NCI-H2081 treated with DMSO at 0.1 percent for 48 hours (cell line): Measurements from ENCODE around the gene CDHR1.
"Not testable (repeated sequence)": the region's sequence is repeated elsewhere in the genome, so short reads cannot be mapped to it uniquely, and the experiment has no call there.

Experiments used
- DNase-seq: peaks from one replicate; lab custom pipeline; 2025; lab: John Stamatoyannopoulos, UW

Gene CDHR1

DNA sequence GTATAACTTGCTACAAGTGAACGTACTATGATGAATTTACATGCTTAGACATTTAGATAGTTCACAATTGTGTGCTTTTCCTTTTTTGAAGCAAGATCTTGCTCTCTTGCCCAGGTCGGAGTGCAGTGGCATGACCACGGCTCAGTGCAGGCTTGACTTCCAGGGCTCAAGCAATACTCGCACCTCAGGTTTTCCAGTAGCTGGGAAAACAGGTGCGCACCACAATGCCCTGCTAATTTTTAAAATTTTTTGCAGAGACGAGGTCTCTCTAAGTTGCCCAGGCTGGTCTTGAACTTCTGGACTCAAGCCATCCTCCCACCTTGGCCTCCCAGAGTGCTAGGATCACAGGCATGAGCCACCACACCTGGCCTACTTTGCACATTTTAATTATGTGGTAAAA, 18.9 kb upstream of the CDHR1 start:
- no peak for DNase-seq

DNA sequence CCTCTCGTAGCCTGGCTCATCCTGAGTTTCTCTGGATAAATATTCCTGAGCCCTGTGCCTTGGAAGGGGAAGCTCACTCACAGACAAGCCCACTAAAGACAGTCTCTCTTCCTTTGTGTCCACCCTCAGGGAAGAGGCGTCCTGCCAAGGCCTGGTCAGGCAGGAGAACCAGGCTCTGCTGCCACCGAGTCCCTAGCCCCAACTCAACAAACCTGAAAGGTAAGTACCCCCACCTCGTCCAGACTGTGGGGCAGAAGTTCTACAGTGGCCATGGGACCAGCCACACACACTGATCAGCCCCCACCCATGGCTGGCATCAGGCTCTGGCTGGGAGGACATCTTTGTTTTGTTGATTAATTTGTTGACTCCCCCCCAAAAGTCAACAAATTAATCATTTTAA, 18.0 kb upstream of the CDHR1 start:
- no peak for DNase-seq

DNA sequence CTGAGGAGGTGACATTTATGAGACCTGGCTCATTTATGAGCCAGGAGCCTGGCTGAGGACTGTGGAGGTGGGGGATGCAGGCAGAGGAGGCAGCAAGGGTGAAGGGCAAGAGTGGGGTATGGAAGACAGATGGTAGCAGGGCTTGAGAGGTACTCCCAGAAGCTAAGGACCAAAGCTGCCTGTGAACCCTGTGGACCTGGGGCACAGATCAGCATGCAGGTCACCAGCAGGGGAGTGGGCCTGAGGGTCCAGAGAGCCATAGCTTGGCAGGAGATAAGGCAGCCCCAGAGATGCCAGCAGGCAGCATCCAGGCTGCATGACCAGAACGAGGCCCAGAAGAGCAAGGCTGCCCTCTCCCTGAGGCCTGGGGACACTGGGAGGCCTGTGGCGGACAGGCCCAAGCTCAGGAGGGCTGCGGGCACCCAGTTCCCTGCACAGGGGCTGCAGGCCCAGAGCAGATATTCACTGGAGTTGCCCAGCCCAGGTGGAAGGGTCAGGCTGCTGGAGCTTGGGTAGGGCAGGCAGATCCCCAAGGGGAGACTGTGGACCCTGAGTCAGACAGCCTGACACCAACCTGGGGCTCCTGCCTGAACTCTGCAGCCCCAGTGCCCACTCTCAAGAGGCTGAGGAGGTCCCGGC, 17.4 kb upstream of the CDHR1 start:
- no peak for DNase-seq

DNA sequence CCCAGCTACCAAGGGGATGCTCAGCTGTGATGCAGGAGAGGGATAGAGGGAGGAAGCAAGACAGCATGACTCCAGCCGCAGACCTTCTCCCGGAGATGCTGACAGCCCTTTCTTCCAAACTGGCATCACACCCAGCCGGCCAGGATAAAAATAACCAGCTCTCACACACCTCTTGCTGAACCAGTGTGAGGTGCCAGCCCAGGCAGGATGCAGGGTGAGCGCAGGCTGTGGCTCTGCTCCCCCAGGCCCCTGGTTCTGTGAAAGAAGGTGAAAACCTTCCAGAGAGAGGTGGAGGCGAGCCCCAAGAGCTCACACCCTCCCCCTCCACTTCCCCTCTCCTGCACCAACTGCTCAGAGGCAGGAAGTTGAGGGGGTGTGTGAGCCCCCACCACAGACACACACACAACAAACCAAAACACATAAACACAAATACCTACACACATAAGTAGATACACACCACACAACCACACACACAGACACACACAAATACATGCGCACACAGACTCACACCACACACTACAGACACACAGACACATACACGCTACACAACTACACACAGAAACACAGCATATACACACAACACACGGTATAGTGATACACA, 16.7 kb upstream of the CDHR1 start:
- no peak for DNase-seq

DNA sequence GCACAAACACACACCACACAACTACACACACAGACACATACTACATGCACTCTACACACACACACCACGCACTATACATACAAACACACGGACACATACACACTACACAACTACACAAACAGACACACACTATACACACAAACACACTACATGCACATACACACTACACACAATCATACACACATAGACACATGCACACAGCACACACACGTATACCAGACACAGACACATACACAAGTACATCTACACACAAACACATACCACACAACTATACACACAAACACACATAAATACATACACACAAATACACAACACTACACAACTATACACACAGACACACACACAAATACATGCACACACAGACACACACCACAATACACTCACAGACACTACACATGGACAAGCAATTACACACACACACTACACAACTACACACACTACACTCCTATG, 16.2 kb upstream of the CDHR1 start:
- DNase-seq: no peak

DNA sequence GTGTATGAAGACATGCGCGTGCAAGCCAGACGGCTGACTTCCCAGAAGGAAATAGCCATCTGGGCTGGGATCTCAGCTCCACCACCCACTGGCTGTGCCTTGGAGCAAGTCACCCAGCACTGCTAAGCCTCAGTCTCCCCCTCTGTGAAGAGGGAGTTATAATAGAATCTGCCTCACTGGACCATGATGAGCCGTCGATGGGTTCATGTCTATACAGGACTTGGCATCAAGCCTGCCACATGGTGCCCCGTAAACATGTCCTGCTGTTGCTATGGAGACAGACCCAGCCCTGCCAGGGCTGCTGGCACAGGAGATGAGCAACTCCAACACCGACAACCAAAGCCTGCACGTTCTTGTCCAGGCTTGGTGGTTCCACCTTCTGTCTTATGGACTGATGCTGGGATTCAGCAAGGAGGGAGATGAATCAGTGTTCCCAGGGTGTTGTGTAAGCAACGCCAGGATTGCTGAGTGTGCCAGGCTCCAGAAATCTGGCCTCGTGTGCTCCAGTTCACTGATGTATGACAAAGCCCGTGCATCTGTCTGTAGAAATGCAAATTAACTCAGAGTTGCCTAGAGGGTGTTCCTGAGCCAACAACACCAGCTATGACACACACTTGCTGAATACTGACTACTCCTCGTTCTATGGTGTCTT, 15.2 kb upstream of the CDHR1 start:
- no peak for DNase-seq

DNA sequence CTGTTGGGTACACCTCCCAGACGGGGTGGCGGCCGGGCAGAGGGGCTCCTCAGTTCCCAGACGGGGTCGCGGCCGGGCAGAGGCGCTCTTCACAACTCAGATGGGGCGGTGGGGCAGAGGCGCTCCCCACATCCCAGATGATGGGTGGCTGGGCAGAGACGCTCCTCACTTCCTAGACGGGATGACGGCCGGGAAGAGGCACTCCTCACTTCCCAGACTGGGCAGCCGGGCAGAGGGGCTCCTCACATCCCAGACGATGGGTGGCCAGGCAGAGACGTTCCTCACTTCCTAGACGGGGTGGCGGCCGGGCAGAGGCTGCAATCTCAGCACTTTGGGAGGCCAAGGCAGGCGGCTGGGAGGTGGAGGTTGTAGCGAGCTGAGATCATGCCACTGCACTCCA, 14.0 kb upstream of the CDHR1 start:
- DNase-seq: not testable (repeated sequence)

DNA sequence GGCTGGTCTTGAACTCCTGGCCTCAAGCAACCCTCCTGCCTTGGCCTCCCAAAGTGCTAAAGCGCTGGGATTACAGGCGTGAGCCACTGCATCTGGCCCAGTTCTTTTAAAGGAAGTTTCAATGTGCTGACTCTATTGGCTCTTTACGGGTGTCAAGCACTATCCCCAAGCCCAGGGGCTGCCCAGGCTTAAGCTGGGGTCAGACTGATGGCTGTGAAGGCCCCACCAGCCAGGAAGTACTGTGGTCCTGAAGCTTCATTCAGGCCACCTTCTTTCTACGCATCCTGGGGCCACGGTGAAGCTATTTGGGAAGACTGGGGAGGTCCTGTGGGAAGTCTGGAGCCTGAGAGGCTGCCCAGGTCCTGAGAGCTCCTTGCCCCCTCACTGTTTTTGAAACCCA, 12.7 kb upstream of the CDHR1 start:
- no peak for DNase-seq

DNA sequence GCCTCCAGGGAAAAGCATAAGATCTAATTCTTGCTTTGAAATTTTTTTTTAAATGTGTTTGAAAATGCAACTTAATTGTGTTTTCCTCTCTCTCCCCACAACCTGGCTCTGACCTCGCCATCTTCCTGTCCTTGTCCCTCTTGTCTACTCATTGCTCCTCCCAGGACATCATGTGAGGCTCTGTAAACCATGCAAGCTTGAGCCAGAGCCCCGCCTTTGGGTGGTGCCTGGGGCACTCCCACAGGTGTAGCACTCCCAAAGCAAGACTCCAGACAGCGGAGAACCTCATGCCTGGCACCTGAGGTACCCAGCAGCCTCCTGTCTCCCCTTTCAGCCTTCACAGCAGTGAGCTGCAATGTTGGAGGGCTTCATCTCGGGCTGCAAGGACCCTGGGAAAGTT, 9.8 kb upstream of the CDHR1 start:
- no peak for DNase-seq

DNA sequence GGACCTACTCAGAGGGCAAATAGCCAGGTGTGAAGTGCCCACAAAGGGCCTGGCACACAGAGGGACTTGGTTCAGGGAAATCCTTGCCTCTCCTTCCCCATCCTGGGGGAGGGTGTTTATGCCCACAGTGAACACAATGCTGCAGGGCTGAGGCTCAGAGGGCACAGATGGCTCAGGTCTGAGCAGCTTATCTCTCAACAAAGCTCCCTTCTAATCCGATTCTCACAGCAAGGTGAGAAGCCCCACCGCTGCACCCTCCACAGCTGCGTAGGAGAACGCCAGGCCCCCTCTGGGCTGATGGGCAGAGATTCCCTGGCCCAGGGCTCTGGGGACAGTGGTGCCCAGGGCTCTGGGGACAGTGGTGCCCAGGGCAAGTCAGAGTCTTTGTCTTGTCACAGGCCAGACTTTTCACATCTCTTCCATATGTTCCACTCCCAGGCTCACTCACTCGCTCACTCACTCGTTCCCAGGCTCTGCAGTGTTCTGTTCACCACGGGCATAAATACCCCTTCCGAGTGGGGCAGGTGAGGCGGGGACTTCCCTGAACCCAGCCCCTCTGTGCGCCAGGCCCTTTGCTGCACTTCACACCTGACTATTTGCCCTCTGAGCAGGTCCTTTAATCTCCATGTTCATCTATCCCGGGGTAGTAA, 8.7 kb upstream of the CDHR1 start:
- DNase-seq: no peak

DNA sequence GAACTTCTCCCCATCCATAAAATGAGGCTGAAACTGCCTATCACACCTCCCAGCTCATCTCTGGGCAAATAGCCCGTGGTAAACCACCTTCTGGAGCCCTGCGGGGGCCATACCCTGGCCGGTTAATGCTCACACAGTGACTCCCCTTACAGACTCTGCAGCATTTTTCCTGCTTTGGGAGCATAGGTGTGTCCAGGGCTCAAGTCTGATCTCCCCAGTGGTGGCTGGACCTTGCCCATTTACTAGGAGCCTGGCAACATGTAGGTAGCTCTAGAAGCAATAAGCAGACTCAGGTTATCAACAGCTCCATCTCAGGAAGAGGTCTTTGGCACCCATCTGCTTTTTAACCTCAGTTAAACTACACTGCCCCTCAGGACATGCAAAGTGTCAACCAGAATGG, 5.5 kb upstream of the CDHR1 start:
- DNase-seq: no peak

DNA sequence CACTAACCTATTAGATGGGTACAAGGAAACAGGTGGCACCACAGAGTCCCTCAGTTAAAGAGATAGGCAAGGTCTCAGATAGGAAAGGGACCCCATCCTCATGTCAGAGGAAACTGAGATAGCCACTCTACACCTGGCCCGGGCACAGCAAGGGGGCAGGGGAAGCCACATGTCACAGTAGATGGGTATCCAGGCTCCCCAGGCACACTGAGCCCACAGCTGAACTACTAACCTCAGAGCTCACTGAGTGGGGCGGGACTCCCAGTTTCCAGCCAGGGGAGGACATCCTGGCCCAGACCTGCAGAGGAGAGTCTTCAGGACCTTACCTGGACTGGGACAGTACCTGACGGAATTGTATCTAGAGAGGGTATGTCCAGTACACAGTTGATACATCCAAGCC, 3.7 kb upstream of the CDHR1 start:
- no peak for DNase-seq

DNA sequence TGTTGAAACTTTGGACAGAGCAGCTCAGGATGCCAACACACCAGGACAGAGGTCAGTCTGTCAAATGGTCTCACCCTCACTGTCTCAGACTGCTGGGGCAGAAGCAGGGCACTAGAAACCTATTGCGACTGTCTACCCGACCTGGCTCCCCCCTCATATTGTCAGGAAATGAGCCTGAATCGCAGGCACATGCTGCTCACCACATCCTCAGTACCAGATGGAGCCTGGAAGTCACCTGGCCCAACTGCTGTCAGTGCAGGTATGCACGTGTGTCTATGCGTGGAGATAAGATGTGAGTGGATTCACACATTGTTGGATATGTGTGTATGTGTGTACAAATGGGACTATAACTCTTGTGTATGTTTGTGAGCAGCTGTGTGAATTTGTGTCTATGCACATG, 3.2 kb upstream of the CDHR1 start:
- no peak for DNase-seq

DNA sequence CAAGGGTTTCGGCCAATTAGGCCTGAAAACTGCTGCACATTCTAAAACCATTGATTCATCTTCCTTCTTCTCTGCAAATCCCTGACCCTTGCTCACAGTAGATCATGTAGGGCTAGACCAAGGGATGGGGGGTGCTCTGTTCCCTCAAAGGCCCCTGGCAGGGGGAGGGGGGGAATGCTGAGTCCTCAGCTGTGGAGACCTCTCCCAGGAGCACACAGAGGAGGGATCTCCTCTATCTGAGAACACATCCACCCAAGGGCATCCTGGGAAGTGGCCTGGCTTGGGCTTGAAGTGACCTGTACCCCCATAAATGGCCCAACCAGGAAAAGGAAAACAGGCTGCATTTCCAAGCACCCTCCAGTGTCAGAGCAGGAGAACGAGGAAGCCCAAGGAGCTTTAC, 1.0 kb upstream of the CDHR1 start:
- no peak for DNase-seq

DNA sequence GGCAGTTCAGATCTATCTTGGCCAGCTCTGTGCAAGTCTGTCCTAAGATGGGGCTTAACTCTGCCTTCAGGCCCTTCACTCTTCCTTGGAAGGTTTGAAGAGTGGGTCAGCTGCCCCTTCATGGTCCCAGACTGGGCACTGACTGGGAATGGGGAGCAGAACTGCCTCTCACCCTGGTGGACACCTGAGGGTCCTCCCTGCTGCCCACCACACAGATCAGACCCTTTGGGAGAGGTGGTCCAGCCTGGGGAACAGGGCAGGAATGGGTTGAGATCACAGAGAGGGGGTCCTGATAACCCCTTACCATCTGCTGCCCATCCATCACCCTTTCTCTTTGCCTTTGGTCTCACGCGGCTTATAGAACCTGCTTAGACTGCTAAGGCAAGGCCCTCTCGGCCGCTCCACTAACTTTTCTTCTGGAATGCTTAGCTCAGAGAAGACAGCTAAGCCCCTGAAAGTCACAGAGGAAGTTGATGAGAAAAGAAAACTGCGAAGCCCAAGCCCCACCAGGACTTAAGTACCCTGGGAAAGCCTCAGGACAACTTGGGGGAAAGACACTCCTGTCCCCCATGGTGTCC, 402 bp upstream of the CDHR1 start:
- no peak for DNase-seq

DNA sequence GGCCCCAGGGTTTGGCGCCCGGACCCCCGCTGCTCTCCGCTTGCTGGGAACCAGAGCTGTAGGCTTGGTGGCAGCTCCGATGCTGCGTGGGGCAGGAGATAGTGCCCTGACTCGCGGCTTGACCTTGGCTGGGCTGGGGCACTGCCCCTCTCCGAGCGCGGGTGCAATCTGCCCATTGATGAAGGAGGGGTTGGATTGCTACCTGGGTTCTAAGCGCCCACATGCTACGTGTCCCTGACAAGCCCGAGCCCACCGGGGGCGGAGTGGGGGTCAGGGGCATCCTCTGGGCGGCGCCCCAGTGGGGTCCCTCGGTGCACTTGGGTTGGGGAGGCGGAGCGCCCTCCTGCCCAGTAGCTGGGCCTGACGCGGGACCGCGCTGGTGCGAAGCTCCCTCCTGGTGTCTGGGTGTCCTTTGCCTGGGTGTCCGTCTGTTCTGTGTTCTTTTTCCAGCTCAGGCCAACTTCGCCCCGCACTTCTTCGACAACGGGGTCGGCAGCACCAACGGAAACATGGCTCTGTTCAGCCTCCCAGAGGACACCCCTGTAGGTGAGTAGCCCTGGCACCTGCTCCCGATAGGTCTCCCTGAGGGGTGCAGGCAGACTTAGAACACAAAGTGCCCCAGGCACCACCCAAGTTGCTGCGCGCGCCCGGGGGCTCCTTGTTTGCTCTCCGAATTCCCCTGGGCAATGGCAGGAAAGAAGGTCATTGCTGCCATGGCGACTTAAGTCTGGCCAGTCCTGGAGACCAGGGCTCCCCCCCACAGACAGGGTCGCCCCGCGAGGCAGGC, 900 bp downstream of the CDHR1 start:
- no peak for DNase-seq

DNA sequence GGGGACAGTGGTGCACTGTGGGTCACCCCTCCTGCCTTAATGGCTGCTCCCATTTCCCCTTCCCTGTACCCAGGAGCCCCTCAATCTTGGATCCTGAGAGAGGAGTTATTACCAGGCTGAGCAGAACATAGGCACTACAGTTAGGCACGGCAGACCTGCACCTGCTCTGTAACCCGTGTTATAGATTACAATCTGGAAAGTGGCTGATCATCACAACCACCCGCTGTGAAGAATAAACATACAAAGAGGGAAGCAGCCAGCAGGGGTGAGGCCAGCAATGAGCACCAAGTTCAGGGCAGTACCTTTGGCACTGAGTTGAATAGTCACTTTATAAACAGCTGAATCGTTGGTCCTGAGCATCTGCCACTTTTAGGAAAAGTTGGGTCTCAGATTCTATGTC, 1.7 kb downstream of the CDHR1 start:
- peak; percentile 17 for DNase-seq

DNA sequence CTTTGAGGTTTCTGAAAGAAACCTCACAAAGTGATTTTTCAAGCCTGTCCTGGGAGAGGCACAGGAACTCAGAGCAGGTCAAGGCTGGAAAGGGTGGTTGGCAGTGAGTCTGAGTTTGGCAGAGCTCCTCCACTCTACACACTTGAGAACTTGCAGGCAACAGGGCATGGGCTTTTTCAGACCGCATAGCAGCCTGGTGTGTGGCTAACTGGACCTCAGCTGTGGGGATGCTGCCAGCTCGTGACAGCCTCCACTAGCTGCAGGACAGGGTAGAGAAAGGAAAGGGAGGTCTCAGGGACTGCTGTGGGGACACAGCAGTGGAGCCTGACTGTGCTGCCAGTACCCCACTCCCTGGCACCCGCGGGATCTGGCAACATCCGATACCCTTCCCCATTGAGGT, 2.6 kb downstream of the CDHR1 start:
- DNase-seq: no peak

DNA sequence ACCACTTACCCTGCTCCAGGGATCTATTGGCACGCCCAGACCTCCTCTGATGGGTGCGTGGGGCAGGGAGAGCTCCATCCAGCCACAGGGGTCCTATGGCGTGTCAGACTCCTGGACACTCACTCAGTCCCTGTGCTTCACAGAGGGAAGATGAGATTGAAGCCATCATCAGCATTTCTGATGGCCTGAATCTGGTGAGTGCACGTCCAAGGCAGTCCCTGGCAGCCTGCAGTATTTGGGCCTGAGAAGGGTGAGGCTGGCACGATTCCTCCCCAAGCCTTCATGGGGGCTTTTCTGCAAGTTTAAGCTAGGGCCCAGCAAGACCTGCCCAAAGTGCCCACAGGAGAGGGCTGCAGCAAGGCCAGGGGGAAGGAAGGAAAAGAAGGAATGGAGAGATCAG, 3.3 kb downstream of the CDHR1 start:
- DNase-seq: no peak

DNA sequence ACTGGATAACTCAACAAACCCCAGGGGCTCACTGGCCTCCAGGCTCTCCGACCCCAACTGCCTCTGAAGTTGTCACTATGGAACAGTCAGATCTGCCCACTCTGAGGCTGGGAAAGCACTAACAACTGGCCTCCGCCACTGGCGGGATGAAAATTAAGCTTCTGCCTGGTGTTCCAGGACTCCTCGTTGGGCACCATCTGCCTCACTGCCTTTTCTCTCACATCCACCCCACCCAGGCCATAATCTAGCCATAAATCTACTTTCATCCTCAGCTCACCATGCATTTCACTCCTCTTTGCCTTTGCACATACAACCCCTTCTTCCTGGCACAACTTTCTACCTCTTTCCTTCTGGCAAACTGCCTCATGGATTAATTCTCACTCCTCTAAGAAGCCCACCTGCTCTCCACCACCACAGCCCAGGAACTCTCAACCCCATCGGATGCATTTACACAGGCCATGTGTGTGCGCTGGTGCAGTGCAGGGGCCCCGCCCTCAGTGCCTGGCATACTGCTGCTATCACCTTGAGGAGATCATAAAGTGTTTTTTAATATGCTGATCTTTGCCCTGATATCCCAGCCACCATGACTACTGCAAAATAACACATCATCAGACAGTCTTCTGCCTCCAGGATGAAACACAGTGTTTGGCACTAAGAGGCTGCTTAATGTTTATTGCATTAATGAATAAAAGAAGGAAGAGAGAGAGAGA, 4.0 kb downstream of the CDHR1 start:
- DNase-seq: no peak

DNA sequence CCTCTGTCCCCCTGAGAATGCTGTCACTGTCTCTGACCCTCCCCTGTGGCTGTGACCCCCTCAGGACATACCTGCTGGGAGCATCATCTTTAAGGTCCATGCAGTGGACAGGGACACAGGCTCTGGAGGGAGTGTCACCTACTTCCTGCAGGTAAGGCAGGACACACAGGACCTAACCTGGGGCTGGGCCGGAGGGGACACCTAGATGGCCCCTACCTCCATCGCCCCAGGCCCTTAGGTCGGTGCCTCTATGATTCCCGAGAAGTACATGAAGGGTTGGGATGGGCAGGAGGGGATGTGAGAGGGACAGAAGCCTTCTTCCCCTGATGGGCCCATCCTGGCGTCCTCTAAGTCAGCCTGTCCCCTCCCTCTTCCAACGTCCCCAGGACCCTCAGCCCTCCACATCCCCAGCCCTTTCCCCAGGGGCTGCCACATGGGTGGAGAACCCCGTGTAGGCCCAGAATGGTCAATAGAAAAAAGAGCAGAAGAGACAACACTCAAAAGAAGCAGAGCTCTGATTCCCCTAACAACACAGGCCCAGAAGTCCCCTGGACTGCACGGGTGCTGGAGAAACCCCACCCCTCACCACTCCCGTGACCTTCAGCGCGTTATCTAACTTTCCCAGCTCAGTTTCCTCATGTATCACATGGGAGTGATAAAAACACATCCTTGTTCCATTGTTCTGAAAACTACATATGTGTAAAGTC, 6.4 kb downstream of the CDHR1 start:
- DNase-seq: no peak
